DOHH2 (cell line): Measurements from ENCODE around the gene EYA4.

Source experiments
- H3F3A ChIP-seq: fragments of 200-600 bp; sonication (generic), shearing (Covaris generic); 2 replicates; pipeline ENCODE4 v1.6.0; 2016; ENCODE audit warnings: antibody characterized with exemption, mild to moderate bottlenecking; ENCODE audit not compliant: control insufficient read depth, insufficient read depth
- H3K27ac ChIP-seq: fragments of 200-600 bp; sonication (generic); 2 replicates; pipeline ENCODE4 v1.5.1; 2014; ENCODE audit warnings: low read depth, mild to moderate bottlenecking, low read length, moderate library complexity
- H3K27me3 ChIP-seq: fragments of 200-600 bp; sonication (generic); 2 replicates; pipeline ENCODE4 v1.6.1; 2014; ENCODE audit warnings: mild to moderate bottlenecking, low read length, mixed read lengths; ENCODE audit not compliant: control insufficient read depth
- H3K36me3 ChIP-seq: fragments of 200-600 bp; sonication (generic); 2 replicates; pipeline ENCODE4 v1.6.1; 2014; ENCODE audit warnings: mild to moderate bottlenecking, low read length, moderate library complexity, mixed read lengths; ENCODE audit not compliant: control insufficient read depth
- H3K4me1 ChIP-seq: fragments of 200-600 bp; sonication (generic); 2 replicates; pipeline ENCODE4 v1.6.1; 2014; ENCODE audit warnings: mild to moderate bottlenecking, low read length, mixed read lengths; ENCODE audit not compliant: control insufficient read depth
- H3K4me2 ChIP-seq: fragments of 200-600 bp; sonication (generic); 2 replicates; pipeline ENCODE4 v1.6.0; 2014; ENCODE audit warnings: mild to moderate bottlenecking, low read length, moderate library complexity
- H3K4me3 ChIP-seq: fragments of 200-600 bp; sonication (generic); 2 replicates; pipeline ENCODE4 v1.5.1; 2014; ENCODE audit warnings: mild to moderate bottlenecking, low read length, mixed read lengths
- H3K79me2 ChIP-seq: fragments of 200-600 bp; sonication (generic); 2 replicates; pipeline ENCODE4 v1.6.1; 2014; ENCODE audit warnings: mild to moderate bottlenecking, low read length, mixed read lengths; ENCODE audit not compliant: control insufficient read depth
- H3K9me2 ChIP-seq: fragments of 200-600 bp; sonication (generic); replicated peaks from 2 replicates; pipeline ENCODE4 v1.6.1; 2014; ENCODE audit warnings: mild to moderate bottlenecking, low read length, mixed read lengths; ENCODE audit not compliant: control insufficient read depth
- H3K9me3 ChIP-seq: fragments of 200-600 bp; sonication (generic); 2 replicates; pipeline ENCODE4 v1.6.1; 2014; ENCODE audit warnings: antibody characterized with exemption, low read length, mixed read lengths; ENCODE audit not compliant: control insufficient read depth, insufficient read depth
- H4K20me1 ChIP-seq: fragments of 200-600 bp; sonication (generic); 2 replicates; pipeline ENCODE4 v1.6.0; 2014; ENCODE audit warnings: low read depth, mild to moderate bottlenecking, antibody characterized with exemption, low read length, moderate library complexity; ENCODE audit not compliant: control insufficient read depth, insufficient read depth
- CTCF ChIP-seq: fragments of 200-600 bp; sonication (generic); IDR thresholded peaks from one replicate; pipeline ENCODE4 v1.5.1; 2014; ENCODE audit warnings: antibody characterized with exemption, mild to moderate bottlenecking, low read depth, low read length; ENCODE audit not compliant: poor library complexity, severe bottlenecking
- EZH2phosphoT487 ChIP-seq: fragments of 200-600 bp; sonication (generic); IDR thresholded peaks from 2 replicates; pipeline ENCODE4 v1.6.1; 2017; ENCODE audit warnings: borderline replicate concordance, mild to moderate bottlenecking, antibody characterized with exemption, low read length, moderate library complexity, mixed read lengths

The EYA4 gene

DNA sequence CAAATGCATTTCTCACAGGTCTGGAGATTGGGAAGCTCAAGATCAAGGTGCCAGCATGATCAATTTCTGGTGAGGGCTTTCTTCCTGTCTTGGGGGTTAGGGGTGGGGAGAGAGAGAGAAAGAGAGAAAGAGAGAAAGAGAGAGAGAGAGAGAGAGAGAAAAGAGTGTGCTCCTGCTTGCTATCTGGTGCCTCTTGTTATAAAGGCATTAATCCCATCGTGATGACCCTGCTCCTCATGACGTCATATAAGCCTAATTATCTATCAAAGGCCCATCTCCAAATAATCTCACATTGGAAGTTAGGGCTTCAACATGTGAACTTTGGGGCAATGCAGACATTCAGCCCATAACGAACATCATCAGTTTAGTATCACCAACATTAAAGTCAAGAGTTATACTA is 114.8 kb downstream of the EYA4 start:
- Histone ChIP-seq H3K79me2 (no peaks in the 10 kb centered on the region), H3K27me3 (no peaks in the 10 kb centered on the region), H3K4me2 (no peak overlapping the region), H3K4me3 (no peak overlapping the region), H3K27ac (no peak overlapping the region), H3K36me3 (no peaks in the 10 kb centered on the region), H3K9me3 (no peaks in the 10 kb centered on the region), H4K20me1 (no peaks in the 10 kb centered on the region), H3K9me2 (no peaks in the 10 kb centered on the region), H3F3A (no peaks in the 10 kb centered on the region), H3K4me1 (no peaks in the 10 kb centered on the region)
- TF ChIP-seq CTCF (no peak), EZH2phosphoT487 (no peak)

GRCh38 chr6:133358574-133359150 is 117.5 kb downstream of the EYA4 start:
- Histone ChIP-seq H3K27me3 (no peaks in the 10 kb centered on the region), H3K4me2 (no peak overlapping the region), H3K36me3 (no peaks in the 10 kb centered on the region), H3K4me1 (no peaks in the 10 kb centered on the region), H3K9me3 (no peaks in the 10 kb centered on the region), H4K20me1 (no peaks in the 10 kb centered on the region), H3K9me2 (no peaks in the 10 kb centered on the region), H3K4me3 (no peak overlapping the region), H3F3A (no peaks in the 10 kb centered on the region), H3K79me2 (no peaks in the 10 kb centered on the region), H3K27ac (no peak overlapping the region)
- TF ChIP-seq EZH2phosphoT487 (no peak), CTCF (no peak)

DNA sequence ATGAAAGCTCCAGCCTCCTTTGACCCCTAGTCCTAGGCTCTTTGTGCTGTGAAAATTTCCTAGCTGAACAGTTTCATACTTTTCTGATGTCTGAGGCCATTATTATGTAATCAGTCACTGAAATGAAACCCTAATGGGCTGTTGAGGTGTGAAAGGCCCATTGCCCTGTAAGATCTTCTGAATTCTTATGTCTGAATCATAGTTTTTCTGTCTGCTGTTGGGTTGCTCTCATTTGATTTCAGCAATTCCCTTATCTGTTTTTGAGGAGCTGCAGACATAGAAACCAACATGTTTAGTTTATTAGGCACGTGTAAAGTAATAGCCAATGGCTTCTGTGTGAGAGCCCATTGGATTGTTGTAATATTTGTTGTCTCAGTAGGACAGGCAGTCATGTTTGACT is 118.1 kb downstream of the EYA4 start:
- no peaks in the 10 kb centered on the region for H3K9me3 ChIP-seq
- no peaks in the 10 kb centered on the region for H4K20me1 ChIP-seq
- H3F3A ChIP-seq = no peaks in the 10 kb centered on the region
- H3K9me2 ChIP-seq = no peaks in the 10 kb centered on the region
- no peak overlapping the region for H3K27ac ChIP-seq
- no peak for TF ChIP-seq EZH2phosphoT487
- H3K36me3 ChIP-seq = no peaks in the 10 kb centered on the region
- no peaks in the 10 kb centered on the region for H3K4me1 ChIP-seq
- H3K4me3 ChIP-seq = no peak overlapping the region
- H3K27me3 ChIP-seq = no peaks in the 10 kb centered on the region
- no peak overlapping the region for H3K4me2 ChIP-seq
- H3K79me2 ChIP-seq = no peaks in the 10 kb centered on the region

DNA sequence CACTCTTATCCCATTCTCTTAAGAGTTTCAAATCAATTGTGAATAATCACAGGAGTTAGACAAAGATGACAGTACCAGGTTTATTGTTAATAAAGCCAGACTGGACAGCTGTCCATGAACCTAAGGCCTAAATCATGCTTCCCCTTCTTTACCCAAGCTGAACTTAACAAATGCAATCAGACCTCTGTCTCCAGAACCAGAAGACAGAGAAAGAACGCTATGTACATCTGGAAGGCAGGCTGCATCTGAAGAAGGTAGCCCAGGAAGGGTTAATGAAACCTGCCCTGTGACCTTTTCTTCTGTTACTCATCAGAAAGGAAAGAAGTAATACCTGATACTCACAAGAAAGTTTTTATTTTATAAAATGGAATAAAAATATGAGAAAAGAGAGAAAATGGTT is 118.6 kb downstream of the EYA4 start:
- TF ChIP-seq EZH2phosphoT487 (no peak), CTCF (no peak)
- Histone ChIP-seq H3K4me2 (no peak overlapping the region), H3K9me3 (no peaks in the 10 kb centered on the region), H3K9me2 (no peaks in the 10 kb centered on the region), H3K4me1 (no peaks in the 10 kb centered on the region), H3K4me3 (no peak overlapping the region), H3K79me2 (no peaks in the 10 kb centered on the region), H3K36me3 (no peaks in the 10 kb centered on the region), H3K27me3 (no peaks in the 10 kb centered on the region), H4K20me1 (no peaks in the 10 kb centered on the region), H3F3A (no peaks in the 10 kb centered on the region), H3K27ac (no peak overlapping the region)
